IPS-NIHi11 (cell line): ENCODE measurements around the gene SCAF4.
A peak's percentile ranks its signal among the peaks of the same experiment; 100 is the strongest.
"Not testable (repeated sequence)": the region's sequence is repeated elsewhere in the genome, so short reads cannot be mapped to it uniquely, and the experiment has no call there.

Source experiments
- DNase-seq: peaks from one replicate; pipeline ENCODE4 v3.0.0; 2012; ENCODE audit warnings: mixed read lengths, low spot score

SCAF4 gene

DNA sequence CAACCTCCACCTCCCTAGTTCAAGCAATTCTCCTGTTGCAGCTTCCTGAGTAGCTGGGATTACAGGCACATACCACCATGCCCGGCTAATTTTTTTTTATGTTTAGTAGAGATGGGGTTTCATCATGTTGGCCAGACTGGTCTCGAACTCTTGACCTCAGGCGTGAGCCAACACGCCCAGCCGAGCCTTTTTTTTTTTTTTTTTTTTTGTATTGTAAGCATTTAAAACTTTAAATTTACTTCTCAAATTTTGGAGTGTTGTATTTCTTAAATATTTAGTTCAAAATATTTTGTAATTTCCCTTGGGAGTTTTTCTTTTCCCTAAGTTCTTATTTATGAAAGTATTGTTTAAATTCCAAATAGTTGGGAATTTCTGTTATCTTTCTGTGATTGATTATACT is 9.2 kb upstream of the SCAF4 start:
- DNase-seq, result no peak

DNA sequence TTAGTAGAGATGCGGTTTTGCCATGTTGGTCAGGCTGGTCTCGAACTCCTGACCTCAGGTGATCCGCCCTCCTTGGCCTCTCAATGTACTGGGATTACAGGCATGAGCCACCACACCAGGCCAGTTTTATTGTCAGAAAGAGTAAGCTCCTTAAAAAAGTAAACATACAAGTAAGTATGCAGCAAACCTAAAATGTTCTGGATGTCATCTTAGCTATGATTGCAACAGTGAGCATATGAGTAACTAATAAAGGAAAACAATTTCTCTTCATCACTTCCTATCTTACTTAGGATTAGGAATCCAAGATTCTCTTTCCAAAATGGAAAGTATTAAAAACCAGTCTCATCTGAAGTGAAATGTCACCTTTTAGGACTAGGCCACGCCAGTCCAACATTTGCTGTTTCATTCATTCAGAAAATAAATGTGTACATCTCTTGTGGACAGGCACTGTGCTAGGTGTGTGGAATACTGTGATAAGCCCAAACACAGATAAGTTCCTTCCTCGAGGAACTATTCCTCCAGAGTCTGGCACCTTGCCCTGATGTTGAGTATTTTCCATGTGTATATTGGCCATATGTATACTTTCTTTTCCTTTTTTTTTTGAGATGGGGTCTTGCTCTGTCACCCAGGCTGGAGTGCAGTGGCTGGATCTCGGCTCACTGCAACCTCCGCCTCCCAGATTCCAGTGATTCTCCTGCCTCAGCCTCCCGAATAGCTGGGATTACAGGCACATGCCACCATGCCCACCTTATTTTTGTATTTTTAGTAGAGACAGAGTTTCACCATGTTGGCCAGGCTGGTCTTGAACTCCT is 5.9 kb upstream of the SCAF4 start:
- DNase-seq, result not testable (repeated sequence)

DNA sequence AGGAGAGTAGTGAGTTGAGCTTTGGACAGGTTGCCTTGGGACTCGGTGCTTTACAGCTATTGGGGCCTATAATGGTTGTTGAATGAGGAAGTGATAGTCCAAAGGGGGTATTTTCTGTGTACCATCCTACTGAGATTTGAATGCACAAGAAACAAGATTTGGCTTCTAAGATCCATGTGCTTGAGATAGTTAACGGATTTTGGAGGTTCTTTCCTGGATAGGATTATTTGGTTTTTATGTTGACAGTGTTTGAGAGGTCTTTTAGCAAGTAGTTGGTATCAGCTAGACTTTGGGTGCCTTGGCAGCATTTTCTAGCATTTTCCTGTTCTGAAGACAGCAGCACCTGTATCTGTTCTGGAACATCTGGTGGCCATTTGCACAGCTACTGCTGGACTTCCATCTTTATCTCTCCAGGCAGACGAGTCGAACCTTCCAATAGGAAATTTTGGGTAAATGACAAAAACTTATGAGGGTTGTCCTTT is 3.6 kb upstream of the SCAF4 start:
- DNase-seq, result no peak

DNA sequence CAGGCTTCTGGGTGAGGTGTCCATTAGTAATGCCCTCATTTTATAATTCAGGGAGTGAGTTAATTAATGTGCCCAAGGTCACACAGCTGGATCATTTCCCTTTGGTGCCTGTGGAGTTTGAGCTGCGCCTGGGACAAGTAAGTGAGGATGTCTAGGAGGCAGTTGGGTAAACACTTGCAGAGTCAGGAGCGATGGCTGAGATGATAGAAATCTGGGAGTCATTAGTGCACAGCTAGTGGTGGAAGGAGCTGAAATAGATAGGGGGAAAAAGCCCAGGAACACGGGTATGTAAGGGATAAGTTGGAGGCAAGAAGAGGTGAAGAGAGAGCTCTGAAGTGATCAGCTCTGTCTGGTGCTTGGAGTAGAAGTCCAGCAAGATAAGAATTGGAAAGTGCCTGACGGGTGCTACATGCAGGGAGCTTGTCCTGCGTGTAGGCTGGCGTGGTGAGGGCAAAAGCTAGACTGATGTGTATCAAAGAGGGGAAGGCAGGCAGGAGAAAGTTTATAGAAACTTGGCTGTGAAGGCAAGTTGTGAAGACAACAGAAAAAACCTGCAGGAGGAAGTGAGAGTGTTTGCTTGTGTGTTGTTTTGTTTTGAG is 1.7 kb upstream of the SCAF4 start:
- DNase-seq, result no peak

DNA sequence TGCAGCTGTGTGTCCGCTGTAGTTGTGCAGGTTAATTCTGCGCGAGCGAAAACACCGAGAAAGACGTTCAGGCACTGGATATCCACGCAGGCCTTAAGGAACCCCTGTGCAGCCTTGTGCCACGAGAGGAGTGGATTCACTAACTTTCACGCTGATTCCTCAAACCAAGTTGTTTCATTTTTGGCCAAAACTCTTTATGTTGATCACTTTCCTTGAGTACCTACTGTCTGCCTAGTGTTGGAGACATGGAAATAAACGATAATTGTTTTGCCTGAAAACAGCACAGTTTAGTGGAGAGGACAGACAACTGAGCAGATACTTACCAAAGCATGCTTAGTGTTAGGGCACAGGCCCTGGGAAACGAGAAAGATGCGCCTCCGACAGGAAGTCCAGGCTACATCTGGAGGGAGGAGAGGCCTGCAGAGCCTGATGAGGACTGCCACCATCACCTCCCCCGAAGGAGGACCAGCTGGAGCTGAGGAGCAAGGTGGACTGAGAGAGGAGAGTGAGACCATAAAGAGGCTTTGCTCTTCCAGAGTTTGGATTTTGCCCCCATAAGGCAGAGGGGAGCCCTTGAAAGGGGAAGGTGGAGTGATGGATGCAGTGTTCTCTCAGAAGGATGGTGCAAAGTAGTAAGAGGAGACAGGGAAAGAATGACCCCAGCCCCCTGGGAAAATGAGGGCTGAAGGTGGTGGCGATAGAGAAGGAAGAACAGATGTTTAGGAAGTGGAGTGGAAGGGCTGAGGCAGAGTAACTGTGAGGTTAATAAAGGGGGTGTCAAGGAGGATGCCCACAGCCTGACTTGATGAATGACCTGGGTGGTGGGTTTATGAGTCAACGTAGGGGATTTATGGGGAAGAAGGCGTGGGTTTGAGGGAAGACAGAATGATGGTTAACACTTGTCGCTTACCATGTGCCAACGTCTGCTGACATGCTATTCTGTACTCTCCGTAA is 956 bp upstream of the SCAF4 start:
- DNase-seq, result peak; percentile 32

DNA sequence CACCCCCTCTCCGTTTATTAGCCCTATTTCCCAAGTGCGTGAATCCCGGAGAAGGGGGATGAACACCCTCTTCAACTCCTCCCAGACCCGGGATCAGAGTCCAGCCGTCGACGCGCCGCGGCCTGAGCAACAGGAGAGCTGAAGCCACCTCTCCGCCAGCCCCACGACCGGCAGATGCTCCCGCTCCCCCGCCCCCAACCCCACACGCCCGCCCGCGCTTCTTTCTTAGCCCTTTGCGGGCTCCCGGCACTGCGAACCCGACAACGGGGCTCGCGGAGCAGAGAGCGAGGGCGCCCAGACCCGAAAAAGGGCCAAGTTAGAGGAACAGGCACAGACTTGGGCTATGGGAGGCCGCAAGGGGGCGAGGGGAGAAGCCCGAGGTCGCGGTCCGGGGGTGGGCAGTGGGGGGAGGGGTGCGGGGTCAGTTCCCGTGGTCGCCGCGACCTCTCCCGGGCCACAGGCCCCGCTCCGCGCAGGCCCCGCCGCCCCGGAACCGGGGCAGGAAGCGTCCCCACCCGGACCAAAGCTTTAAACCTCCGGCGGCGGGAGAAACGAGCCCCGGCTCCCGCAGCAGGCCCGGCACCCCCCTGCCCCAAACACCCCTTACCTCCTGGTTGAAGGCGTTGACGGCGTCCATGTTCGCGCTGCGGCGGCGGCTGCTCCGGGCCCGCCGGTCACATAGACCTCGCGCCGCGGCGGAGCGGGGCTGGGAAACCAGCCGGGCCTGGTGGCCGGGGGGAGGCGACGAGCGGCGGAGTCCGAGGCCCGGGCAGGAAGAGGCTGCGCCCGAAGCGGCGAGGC is 662 bp downstream of the SCAF4 start:
- DNase-seq, result peak; percentile 59

DNA sequence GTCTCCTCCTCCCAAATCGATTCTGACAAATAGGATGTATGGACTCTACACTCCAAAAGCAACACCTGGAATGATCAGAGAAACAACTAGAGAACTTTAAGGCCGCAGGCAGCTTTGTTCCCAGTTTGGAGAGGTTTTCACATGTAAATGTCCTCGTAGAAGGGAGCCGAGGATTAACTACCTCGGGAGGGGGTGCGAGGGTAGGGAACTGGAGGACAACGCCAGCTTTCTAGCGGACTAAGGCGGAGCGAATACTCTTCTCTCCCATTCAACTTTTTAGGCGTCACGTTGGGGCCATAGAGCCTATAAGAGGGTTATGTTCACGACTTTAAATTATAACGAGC is 1.2 kb downstream of the SCAF4 start:
- DNase-seq, result peak; percentile 76

DNA sequence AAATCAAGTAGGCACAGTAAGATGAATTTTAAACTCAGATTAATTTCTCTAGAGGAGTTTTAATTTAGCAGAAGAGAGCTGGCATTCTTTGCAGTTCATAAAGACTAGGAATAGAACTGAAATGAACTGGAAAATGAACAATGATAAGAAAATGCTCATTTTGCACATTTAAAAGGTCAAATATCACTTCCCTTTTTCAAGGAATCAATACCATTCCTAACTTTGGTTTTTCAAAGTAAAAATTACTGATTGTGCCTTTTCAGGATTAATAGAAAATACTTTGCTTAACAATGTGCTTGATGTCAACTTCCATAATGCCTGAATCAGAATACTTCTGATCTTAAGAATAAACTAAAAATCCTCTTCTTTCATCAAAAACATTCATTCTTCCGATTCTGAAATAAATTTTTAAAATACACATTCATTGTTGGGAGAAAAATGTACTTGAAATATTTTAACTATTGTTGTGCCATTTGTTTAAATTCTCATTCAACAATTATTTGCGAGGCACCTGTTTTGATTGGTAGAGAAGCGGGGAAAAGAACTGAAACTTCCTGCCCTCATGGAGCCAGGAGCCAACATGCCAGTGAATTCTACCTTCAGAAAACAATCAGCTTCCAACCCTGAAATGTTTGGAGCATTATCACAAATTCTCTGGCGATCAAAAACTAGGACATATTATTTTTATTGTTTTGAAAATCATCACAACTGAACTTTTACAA is 2.1 kb downstream of the SCAF4 start:
- DNase-seq, result no peak

DNA sequence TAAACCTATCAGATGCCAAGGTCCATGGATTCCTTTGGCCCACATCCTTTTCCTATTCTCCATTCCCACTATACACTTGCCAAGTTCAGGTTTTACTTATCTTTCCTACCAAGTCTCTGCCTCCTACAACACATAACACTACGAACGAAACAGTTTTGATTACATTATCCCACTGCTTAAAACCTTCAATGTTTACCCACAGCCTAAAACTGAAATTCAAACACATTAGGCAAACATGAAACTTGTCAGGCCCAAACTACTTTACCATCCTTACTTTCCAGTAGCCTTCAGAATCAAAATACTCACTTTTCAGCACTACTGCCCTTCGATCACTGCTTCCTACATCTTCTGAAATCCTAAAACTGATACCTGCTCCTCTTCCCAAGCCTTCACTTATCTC is 3.0 kb downstream of the SCAF4 start:
- no peak for DNase-seq

DNA sequence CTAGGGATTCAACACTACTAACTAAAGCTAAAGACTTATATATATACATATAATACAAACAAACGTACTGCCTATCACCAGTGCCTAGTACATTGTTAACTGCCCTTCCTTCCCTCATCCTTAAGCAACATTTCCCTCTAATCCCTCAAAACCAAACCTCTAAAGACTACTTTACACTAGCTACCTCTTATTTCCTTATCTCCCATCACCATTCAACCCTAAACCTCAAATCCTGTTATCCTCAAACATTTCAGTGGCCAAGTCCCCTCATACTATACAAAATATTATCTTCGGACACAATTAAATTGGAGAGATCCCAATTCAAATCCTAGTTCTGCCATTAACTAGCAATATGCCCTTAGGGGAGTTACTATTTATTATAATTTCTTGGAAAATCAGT is 3.7 kb downstream of the SCAF4 start:
- no peak for DNase-seq

DNA sequence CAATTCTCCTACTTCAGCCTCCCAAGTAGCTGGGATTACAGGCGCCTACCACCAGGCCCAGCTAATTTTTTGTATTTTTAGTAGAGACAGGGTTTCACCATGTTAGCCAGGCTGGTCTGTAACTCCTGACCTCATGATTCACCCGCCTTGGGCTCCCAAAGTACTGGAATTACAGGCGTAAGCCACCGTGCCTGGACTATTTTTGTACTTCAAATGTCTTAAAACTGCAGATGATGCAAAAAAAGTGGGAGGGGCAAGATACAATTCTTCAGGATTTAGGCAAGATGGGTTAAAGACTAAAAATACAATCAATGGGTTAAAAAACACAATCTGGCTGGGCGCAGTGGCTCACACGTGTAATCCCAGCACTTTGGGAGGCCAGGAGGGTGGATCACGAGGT is 4.7 kb downstream of the SCAF4 start:
- DNase-seq, result no peak

DNA sequence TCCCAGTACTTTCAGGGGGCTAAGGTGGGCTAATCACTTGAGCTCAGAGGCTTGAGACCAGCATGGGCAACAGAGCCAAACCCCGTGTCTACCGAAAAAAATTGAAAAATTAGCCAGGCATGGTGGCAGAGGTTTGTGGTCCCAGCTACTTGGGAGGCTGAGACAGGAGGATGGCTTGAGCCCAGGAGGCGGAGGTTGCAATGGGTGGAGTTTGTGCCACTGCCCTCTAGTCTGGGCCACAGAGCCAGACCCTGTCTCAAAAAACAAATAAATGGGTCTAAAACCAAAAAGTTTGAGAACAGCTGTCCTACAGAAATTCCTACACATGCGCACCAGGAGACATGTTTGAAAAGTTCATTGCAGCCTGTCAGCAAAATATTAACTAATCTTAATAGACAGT is 5.5 kb downstream of the SCAF4 start:
- no peak for DNase-seq

DNA sequence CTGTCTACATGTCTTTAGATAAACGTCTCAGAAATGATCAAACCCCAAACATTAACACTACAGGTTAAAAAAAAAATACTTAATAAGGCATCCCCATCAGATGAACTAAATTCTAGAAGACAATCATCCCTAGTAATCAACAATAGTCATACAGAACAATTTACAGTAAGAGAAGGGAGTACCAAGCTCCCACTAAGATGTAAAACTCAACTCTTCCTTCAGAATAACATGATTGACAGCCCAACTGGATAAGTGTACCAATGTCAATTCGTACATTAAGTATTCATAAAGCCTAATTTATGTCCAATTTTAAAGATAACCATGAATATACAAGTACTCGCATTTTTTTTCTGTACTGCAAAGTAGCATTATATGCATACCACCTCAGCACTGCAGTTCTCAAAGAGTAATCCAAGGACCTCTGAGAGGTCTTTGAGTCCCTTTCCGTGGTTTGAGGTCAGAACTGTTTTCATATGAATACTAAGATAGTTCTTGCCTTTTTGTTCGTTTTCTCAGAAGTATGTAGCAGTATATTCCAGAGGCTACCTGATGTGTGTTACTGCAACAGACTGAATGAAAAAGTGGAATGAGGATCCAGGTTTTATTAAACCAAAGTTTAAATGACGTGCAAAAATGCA is 6.6 kb downstream of the SCAF4 start:
- no peak for DNase-seq

DNA sequence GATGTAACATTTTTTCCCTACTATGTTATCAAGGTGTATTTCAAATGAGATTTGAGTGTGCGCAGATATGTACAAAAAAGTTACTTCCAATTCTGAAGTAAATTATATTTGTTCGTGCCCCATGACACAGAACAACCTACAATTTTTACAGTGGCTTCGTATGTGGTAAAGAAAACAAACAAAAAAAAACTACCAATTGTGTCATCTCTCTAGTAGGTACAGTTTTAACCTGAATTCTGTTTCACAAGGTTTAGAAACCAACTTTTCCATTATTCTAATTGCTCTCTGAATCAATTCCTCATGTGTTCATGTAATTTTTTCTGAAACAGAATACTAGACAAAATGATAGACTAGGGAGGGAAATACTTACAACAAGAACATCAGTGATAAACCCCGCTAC is 7.4 kb downstream of the SCAF4 start:
- no peak for DNase-seq

DNA sequence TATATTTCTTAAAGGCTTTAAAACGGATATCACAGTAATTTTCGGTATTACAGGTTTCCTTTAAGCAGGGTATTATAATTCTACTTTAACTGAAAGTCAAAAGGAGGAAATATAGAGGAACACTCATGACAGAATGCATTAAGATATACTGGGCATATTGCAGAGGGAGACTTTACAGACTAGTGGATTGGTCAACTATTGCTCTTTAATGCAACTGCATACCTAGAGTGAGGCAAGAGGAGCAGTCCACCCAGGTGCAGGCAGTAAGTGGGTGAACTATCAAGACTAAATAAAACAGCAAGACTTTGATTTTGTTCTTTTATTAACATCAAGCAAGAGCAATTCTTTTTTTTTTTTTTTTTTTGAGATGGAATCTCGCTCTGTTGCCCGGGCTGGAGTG is 10.5 kb downstream of the SCAF4 start:
- DNase-seq, result no peak

DNA sequence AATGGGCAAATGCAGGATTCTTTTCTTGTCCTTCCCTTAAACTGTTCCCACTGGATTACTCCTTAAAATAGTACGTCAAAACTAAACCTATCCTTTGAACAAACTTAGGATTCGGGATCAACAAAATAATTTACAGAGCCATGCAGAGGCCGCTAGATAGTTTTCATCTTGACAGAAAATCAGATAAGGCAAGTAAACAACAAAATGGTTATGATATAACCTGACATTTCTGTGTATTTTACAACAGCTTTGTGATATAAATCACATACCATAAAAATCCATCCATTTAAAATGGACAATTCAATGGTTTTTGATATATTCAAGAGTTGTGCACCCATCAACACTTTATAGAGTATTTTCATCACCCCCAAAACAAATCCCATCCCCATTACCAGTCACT is 11.2 kb downstream of the SCAF4 start:
- no peak for DNase-seq

DNA sequence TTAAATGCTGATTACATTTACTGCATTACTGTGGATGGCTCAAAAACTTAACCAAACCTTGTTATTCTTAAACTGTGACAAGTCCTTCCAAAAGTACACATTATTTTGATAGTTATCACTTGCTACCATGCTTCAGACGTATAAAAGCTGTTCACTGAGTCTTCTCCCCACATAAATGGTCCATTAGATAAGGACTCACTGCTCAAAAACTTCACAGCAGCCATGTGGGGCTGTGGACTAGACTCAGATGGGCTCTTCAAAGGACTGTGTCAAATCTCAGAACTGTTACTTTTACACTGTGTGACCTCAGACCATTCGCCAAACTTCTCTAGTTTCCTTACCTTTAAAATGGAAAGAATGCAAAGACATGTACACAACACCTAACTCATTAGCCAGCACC is 11.6 kb downstream of the SCAF4 start:
- DNase-seq, result no peak

DNA sequence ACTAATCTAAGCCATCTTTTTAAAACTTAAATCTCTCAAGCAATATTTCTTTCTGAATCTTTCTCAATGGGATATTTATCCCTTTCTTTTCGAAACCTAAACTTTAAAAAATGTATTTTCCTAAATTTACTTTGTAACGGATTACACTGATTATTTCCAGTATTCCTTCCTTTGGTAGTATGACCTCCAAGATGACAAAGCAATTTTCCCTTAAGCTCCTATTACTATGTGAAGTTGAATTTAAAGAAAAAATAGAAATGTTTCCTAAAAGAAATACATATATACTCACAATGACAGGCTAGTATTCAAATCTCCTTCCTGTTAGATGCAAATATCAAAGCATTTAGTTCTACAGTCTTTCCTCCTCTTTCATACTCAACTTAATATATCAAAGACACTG is 15.8 kb downstream of the SCAF4 start:
- no peak for DNase-seq

DNA sequence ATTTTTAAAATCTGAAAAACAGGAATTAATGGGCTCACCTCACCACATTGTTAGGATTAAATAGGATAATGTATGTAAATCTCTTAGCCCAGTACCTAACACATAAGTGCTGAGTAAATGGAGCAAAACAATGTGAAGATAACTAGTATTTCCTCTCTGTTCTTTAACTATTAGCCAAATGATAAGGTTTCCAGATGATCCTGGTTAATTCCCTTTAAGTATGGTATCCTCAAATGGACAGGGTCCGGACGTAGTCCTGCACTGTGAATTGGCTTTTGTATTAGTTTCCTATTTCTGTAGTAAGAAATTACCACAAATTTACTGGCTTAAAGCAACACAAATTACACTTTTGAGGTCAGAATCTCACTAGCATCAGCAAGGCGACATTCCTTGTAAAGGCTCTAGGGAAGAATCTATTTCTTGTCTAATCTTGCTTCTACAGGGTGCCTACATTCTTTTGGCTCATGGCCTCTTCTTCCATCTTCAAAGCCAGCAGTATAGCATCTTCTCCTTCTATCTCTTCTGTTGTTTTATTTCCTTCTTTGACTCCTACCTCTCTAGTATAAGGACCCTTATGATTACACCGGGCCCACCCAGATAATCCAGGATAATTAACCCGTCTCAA is 17.1 kb downstream of the SCAF4 start:
- no peak for DNase-seq
